ENCODE data around the gene VGLL4.

GRCh38 chr3:11555211-11555782 lies 88.4 kb downstream of the VGLL4 start:
- TF ChIP-seq, protein P1, sequence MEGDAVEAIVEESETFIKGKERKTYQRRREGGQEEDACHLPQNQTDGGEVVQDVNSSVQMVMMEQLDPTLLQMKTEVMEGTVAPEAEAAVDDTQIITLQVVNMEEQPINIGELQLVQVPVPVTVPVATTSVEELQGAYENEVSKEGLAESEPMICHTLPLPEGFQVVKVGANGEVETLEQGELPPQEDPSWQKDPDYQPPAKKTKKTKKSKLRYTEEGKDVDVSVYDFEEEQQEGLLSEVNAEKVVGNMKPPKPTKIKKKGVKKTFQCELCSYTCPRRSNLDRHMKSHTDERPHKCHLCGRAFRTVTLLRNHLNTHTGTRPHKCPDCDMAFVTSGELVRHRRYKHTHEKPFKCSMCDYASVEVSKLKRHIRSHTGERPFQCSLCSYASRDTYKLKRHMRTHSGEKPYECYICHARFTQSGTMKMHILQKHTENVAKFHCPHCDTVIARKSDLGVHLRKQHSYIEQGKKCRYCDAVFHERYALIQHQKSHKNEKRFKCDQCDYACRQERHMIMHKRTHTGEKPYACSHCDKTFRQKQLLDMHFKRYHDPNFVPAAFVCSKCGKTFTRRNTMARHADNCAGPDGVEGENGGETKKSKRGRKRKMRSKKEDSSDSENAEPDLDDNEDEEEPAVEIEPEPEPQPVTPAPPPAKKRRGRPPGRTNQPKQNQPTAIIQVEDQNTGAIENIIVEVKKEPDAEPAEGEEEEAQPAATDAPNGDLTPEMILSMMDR (IDR thresholded peaks at IDR 0.05; ENCODE audit: poor library complexity, severe bottlenecking): no peak
- TF ChIP-seq EZH2 (IDR thresholded peaks at IDR 0.05; ENCODE audit: borderline replicate concordance, insufficient read depth, low read length, poor library complexity, severe bottlenecking): no peak
- TF ChIP-seq SMC3 (conservative IDR thresholded peaks at IDR 0.05; ENCODE audit: poor library complexity): no peak
- TF ChIP-seq POLR2AphosphoS5 (IDR thresholded peaks at IDR 0.05): no peak
- TF ChIP-seq EP300 (conservative IDR thresholded peaks at IDR 0.05; ENCODE audit: poor library complexity, severe bottlenecking): no peak
